ENCODE measurements around the gene COQ2.

DNA sequence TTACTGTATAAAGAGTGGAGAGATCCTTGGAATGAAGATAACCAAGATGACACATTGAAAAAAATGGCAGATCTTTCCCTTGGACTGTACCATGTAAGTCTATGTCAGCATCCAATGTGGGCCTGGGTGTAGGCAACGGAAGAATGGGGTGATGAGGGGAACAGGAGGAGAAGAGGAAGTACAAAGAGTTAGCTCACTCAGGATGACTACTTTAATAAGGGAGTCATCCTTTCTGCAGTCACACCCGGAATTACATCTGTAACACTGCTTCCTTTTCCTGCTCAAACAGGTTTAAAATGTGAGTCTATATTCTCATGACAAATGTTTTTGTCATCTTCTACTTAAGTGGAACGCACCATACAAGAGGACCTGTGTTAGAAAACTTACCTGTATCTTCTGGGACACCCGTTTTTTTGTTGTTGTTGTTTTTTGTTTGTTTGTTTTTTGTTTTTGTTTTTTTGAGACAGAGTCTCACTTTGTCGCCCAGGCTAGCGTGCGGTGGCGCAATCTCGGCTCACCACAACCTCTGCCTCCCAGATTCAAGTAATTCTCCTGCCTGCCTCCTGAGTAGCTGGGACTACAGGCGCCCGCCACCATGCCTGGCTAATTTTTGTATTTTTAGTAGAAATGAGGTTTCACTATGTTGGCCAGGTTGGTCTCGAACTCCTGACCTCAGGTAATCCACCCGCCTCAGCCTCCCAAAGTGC is 32.0 kb upstream of the COQ2 start:
- TF ChIP-seq POLR2AphosphoS5 (IDR thresholded peaks at IDR 0.05; ENCODE audit: low read depth, low read length) (no peak), TAF1 (IDR thresholded peaks at IDR 0.05; ENCODE audit: borderline replicate concordance, insufficient read depth, low read length) (no peak)
- TF ChIP-seq, protein P1, sequence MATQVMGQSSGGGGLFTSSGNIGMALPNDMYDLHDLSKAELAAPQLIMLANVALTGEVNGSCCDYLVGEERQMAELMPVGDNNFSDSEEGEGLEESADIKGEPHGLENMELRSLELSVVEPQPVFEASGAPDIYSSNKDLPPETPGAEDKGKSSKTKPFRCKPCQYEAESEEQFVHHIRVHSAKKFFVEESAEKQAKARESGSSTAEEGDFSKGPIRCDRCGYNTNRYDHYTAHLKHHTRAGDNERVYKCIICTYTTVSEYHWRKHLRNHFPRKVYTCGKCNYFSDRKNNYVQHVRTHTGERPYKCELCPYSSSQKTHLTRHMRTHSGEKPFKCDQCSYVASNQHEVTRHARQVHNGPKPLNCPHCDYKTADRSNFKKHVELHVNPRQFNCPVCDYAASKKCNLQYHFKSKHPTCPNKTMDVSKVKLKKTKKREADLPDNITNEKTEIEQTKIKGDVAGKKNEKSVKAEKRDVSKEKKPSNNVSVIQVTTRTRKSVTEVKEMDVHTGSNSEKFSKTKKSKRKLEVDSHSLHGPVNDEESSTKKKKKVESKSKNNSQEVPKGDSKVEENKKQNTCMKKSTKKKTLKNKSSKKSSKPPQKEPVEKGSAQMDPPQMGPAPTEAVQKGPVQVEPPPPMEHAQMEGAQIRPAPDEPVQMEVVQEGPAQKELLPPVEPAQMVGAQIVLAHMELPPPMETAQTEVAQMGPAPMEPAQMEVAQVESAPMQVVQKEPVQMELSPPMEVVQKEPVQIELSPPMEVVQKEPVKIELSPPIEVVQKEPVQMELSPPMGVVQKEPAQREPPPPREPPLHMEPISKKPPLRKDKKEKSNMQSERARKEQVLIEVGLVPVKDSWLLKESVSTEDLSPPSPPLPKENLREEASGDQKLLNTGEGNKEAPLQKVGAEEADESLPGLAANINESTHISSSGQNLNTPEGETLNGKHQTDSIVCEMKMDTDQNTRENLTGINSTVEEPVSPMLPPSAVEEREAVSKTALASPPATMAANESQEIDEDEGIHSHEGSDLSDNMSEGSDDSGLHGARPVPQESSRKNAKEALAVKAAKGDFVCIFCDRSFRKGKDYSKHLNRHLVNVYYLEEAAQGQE (IDR thresholded peaks at IDR 0.05; ENCODE audit: insufficient read depth in 1 of 2, low read depth in 2 of 2, low read length in 2 of 2), result no peak
